ENCODE results near the gene CAMK2D.
"Not testable (repeated sequence)": the region's sequence is repeated elsewhere in the genome, so short reads cannot be mapped to it uniquely, and the experiment has no call there.

The CAMK2D gene
- long read RNA-seq, donor 1, full-length matches to known transcripts, result 5 of 5 reads
- long read RNA-seq, donor 1, partial matches to known transcripts, result 0 of 5 reads
- long read RNA-seq, donor 1, other reads (novel, unspliced or antisense), result 0 of 5 reads
- long read RNA-seq, donor 2, full-length matches to known transcripts, result 11 of 11 reads
- long read RNA-seq, donor 2, partial matches to known transcripts, result 0 of 11 reads
- long read RNA-seq, donor 2, other reads (novel, unspliced or antisense), result 0 of 11 reads
- long read RNA-seq, donor 3, full-length matches to known transcripts, result 4 of 19 reads
- long read RNA-seq, donor 3, partial matches to known transcripts, result 15 of 19 reads
- long read RNA-seq, donor 3, other reads (novel, unspliced or antisense), result 0 of 19 reads
- long read RNA-seq, donor 4, full-length matches to known transcripts, result 4 of 4 reads
- long read RNA-seq, donor 4, partial matches to known transcripts, result 0 of 4 reads
- long read RNA-seq, donor 4, other reads (novel, unspliced or antisense), result 0 of 4 reads
- long read RNA-seq, donor 5, full-length matches to known transcripts, result 7 of 73 reads
- long read RNA-seq, donor 5, partial matches to known transcripts, result 66 of 73 reads
- long read RNA-seq, donor 5, other reads (novel, unspliced or antisense), result 0 of 73 reads
- long read RNA-seq, donor 6, full-length matches to known transcripts, result 10 of 10 reads
- long read RNA-seq, donor 6, partial matches to known transcripts, result 0 of 10 reads
- long read RNA-seq, donor 6, other reads (novel, unspliced or antisense), result 0 of 10 reads
- long read RNA-seq, donor 7, full-length matches to known transcripts, result 8 of 8 reads
- long read RNA-seq, donor 7, partial matches to known transcripts, result 0 of 8 reads
- long read RNA-seq, donor 7, other reads (novel, unspliced or antisense), result 0 of 8 reads
- long read RNA-seq, donor 8, full-length matches to known transcripts, result 8 of 8 reads
- long read RNA-seq, donor 8, partial matches to known transcripts, result 0 of 8 reads
- long read RNA-seq, donor 8, other reads (novel, unspliced or antisense), result 0 of 8 reads

GRCh38 chr4:113761620-113762185 lies at the start of gene CAMK2D:
Gene CAMK2D, minus strand, starts transcription at chr4:113761738. Its CDS starts 670 bp downstream, at chr4:113761068.
- no peak for DNase-seq

GRCh38 chr4:113810906-113811305 lies 49.4 kb upstream of the CAMK2D start:
- DNase-seq, result no peak

- no peak for DNase-seq
Measured at GRCh38 chr4:113809311-113809710, 47.8 kb upstream of the CAMK2D start.

- DNase-seq, result no peak
Measured at GRCh38 chr4:113806850-113807249, 45.3 kb upstream of the CAMK2D start.

- DNase-seq, result no peak
Measured at GRCh38 chr4:113801882-113802281, 40.3 kb upstream of the CAMK2D start.

GRCh38 chr4:113796381-113796780 lies 34.8 kb upstream of the CAMK2D start:
- DNase-seq, result not testable (repeated sequence)

- DNase-seq, result no peak
Measured at GRCh38 chr4:113790478-113790877, 28.9 kb upstream of the CAMK2D start.

GRCh38 chr4:113788888-113789287 lies 27.4 kb upstream of the CAMK2D start:
- no peak for DNase-seq

GRCh38 chr4:113785781-113786180 lies 24.2 kb upstream of the CAMK2D start:
- DNase-seq, result no peak

- DNase-seq, result no peak
Measured at GRCh38 chr4:113784497-113785250, 23.1 kb upstream of the CAMK2D start.

- no peak for DNase-seq
Measured at GRCh38 chr4:113783701-113784100, 22.2 kb upstream of the CAMK2D start.

- DNase-seq, result no peak
Measured at GRCh38 chr4:113783289-113783688, 21.8 kb upstream of the CAMK2D start.

GRCh38 chr4:113781439-113782040 lies 20.0 kb upstream of the CAMK2D start:
- DNase-seq, result no peak

GRCh38 chr4:113776679-113777078 lies 15.1 kb upstream of the CAMK2D start:
- no peak for DNase-seq

GRCh38 chr4:113776016-113776415 lies 14.5 kb upstream of the CAMK2D start:
- no peak for DNase-seq

- no peak for DNase-seq
Measured at GRCh38 chr4:113773756-113774155, 12.2 kb upstream of the CAMK2D start.

GRCh38 chr4:113773014-113773413 lies 11.5 kb upstream of the CAMK2D start:
- no peak for DNase-seq

- DNase-seq, result no peak
Measured at GRCh38 chr4:113772319-113772718, 10.8 kb upstream of the CAMK2D start.

- no peak for DNase-seq
Measured at GRCh38 chr4:113769744-113770143, 8.2 kb upstream of the CAMK2D start.

GRCh38 chr4:113768952-113769351 lies 7.4 kb upstream of the CAMK2D start:
- DNase-seq, result no peak

- no peak for DNase-seq
Measured at GRCh38 chr4:113766882-113767281, 5.3 kb upstream of the CAMK2D start.

Measured in right kidney (tissue), 9 donors.